Endodermal cell (in vitro differentiated cells): ENCODE data around the gene HACD2. TPM values are rescaled to one million over a fixed set of nuclear protein-coding genes. Genes with fewer than 3 reads are reported as not detected.

Experiments used
- DNase-seq: peaks from one replicate; pipeline ENCODE4 v3.0.0-alpha.2; 2017
- H3K27ac ChIP-seq: 2 replicates; pipeline ENCODE4 v1.5.1; 2013; ENCODE audit warnings: mild to moderate bottlenecking, low read depth, low read length, moderate library complexity
- H3K27me3 ChIP-seq: 2 replicates; pipeline ENCODE4 v1.6.1; 2013; ENCODE audit warnings: mild to moderate bottlenecking, low read length, moderate library complexity; ENCODE audit not compliant: insufficient read depth, control insufficient read depth, poor library complexity, severe bottlenecking
- H3K36me3 ChIP-seq: 2 replicates; pipeline ENCODE4 v1.7.0; 2013; ENCODE audit warnings: mild to moderate bottlenecking, low read length, moderate library complexity; ENCODE audit not compliant: control insufficient read depth, insufficient read depth
- H3K4me1 ChIP-seq: one replicate; pipeline ENCODE4 v1.7.0; 2013; ENCODE audit warnings: low read length; ENCODE audit not compliant: control insufficient read depth, insufficient read depth
- H3K4me3 ChIP-seq: 2 replicates; pipeline ENCODE4 v1.5.1; 2013; ENCODE audit warnings: mild to moderate bottlenecking, low read length, moderate library complexity
- H3K9ac ChIP-seq: 2 replicates; pipeline ENCODE4 v1.6.1; 2013; ENCODE audit warnings: mild to moderate bottlenecking, low read length, moderate library complexity; ENCODE audit not compliant: poor library complexity, severe bottlenecking; ENCODE audit errors: extremely low read depth
- H3K9me3 ChIP-seq: 2 replicates; pipeline ENCODE4 v1.6.1; 2013; ENCODE audit warnings: mild to moderate bottlenecking, low read length, moderate library complexity; ENCODE audit not compliant: control insufficient read depth
- H3K27ac Mint-ChIP-seq: 2 replicates; pipeline ENCODE4 v1.8.0; 2020; ENCODE audit warnings: mixed read lengths
- H3K27me3 Mint-ChIP-seq: 2 replicates; pipeline ENCODE4 v1.8.0; 2021; ENCODE audit warnings: mild to moderate bottlenecking, mixed read lengths; ENCODE audit not compliant: insufficient read depth
- H3K36me3 Mint-ChIP-seq: 2 replicates; pipeline ENCODE4 v1.8.0; 2020; ENCODE audit warnings: low read depth, mixed read lengths
- H3K4me1 Mint-ChIP-seq: 2 replicates; pipeline ENCODE4 v1.8.0; 2020; ENCODE audit warnings: mixed read lengths
- H3K4me3 Mint-ChIP-seq: 2 replicates; pipeline ENCODE4 v1.8.0; 2020; ENCODE audit warnings: mild to moderate bottlenecking, moderate library complexity, mixed read lengths
- H3K9me3 Mint-ChIP-seq: 2 replicates; pipeline ENCODE4 v1.8.0; 2020; ENCODE audit warnings: mild to moderate bottlenecking, mixed read lengths
- WGBS, 2 experiments: methylation state at CpG; one replicate each; pipeline versions ENCODE4 v1.1.5 to v1.1.7; 2013; ENCODE audit warnings: missing lambda C conversion rate in 2 of 2, mixed read lengths in 1 of 2; ENCODE audit not compliant: insufficient coverage in 1 of 2, insufficient read length in 1 of 2; 5-methylcytosine and 5-hydroxymethylcytosine counted together
- total RNA-seq, 2 donors: library from RNA; stranded (reverse); fragmentation: NEBNext Ultra II Directional in 1 of 2; extraction: Animal tissue kit (Norgen Biotek cat#: 25700) in 1 of 2; gene quantifications; 2 replicates in 1 of 2; 3 replicates in 1 of 2; pipeline ENCODE4 v1.2.1, GENCODE V29; 2021
- TF ChIP-seq, protein P1 (sequence below): fragments of 200-600 bp; sonication (generic); conservative IDR thresholded peaks from 2 replicates; pipeline ENCODE4 v1.5.0; 2021; ENCODE audit warnings: antibody characterized with exemption, mild to moderate bottlenecking

The HACD2 gene
- total RNA-seq, 2 donors from 2014 or later, result 32.5 to 48.7 TPM

- Mint-ChIP-seq H3K4me1 (peaks cover 38% of the 10 kb centered on the region), H3K27me3 (no peaks in the 10 kb centered on the region), H3K27ac (no peak overlapping the region), H3K9me3 (no peaks in the 10 kb centered on the region), H3K4me3 (no peak overlapping the region), H3K36me3 (no peaks in the 10 kb centered on the region)
- H3K9me3 ChIP-seq, result no peaks in the 10 kb centered on the region
- no peaks in the 10 kb centered on the region for H3K36me3 ChIP-seq
- no peak for DNase-seq
- WGBS, 2 experiments, result 88% methylated on average over 2 of the region's 2 CpGs; no CpG with 5 or more reads in 1 of the 2 experiments
- H3K9ac ChIP-seq, result no peak overlapping the region
- H3K27me3 ChIP-seq, result no peaks in the 10 kb centered on the region
- no peak overlapping the region for H3K27ac ChIP-seq
- TF ChIP-seq, protein P1, sequence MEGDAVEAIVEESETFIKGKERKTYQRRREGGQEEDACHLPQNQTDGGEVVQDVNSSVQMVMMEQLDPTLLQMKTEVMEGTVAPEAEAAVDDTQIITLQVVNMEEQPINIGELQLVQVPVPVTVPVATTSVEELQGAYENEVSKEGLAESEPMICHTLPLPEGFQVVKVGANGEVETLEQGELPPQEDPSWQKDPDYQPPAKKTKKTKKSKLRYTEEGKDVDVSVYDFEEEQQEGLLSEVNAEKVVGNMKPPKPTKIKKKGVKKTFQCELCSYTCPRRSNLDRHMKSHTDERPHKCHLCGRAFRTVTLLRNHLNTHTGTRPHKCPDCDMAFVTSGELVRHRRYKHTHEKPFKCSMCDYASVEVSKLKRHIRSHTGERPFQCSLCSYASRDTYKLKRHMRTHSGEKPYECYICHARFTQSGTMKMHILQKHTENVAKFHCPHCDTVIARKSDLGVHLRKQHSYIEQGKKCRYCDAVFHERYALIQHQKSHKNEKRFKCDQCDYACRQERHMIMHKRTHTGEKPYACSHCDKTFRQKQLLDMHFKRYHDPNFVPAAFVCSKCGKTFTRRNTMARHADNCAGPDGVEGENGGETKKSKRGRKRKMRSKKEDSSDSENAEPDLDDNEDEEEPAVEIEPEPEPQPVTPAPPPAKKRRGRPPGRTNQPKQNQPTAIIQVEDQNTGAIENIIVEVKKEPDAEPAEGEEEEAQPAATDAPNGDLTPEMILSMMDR, result no peak
- no peak overlapping the region for H3K4me3 ChIP-seq
- H3K4me1 ChIP-seq, result peaks cover 8% of the 10 kb centered on the region
Observed at GRCh38 chr3:123633530-123633929, 48.7 kb upstream of the HACD2 start.

GRCh38 chr3:123632161-123632655 lies 47.4 kb upstream of the HACD2 start:
- H3K27ac Mint-ChIP-seq, result peak overlapping the region; percentile 39
- DNase-seq, result no peak
- Histone ChIP-seq H3K4me1 (peaks cover 7% of the 10 kb centered on the region), H3K9ac (no peak overlapping the region), H3K4me3 (no peak overlapping the region), H3K27me3 (no peaks in the 10 kb centered on the region), H3K36me3 (no peaks in the 10 kb centered on the region), H3K9me3 (no peaks in the 10 kb centered on the region), H3K27ac (peak overlapping the region; percentile 22)
- TF ChIP-seq, protein P1, result no peak
- WGBS, 2 experiments, result 24 to 51% methylated on average over 4 to 6 of the region's 6 CpGs
- H3K4me1 Mint-ChIP-seq, result peaks cover 35% of the 10 kb centered on the region
- no peaks in the 10 kb centered on the region for H3K9me3 Mint-ChIP-seq
- H3K36me3 Mint-ChIP-seq, result no peaks in the 10 kb centered on the region
- H3K4me3 Mint-ChIP-seq, result no peak overlapping the region
- H3K27me3 Mint-ChIP-seq, result no peaks in the 10 kb centered on the region

DNA sequence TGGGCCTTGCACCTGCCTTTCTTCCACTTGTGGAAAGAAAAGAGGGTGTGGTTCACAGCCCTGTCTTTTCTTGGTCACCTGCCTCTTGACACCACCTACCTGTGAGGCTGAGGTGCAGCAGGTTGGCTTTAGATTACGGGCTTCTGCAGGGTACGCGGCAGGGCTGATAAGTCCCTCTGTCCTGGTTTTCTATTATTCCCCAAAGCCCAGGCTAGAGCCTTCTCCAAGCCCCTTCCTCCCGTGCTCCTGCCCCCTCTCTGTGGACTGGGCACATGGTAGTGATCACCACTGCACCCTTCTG lies 44.8 kb upstream of the HACD2 start:
- no peaks in the 10 kb centered on the region for H3K27me3 ChIP-seq
- TF ChIP-seq, protein P1, result peak; percentile 66
- H3K27ac Mint-ChIP-seq, result no peak overlapping the region
- no peak overlapping the region for H3K4me3 ChIP-seq
- no peak overlapping the region for H3K9ac ChIP-seq
- no peaks in the 10 kb centered on the region for H3K27me3 Mint-ChIP-seq
- H3K4me1 ChIP-seq, result no peaks in the 10 kb centered on the region
- DNase-seq, result peak; percentile 71
- no peak overlapping the region for H3K4me3 Mint-ChIP-seq
- H3K36me3 Mint-ChIP-seq, result peaks cover 6% of the 10 kb centered on the region
- H3K9me3 Mint-ChIP-seq, result no peaks in the 10 kb centered on the region
- 93 to 94% methylated on average over 2 to 4 of the region's 4 CpGs for WGBS, 2 experiments
- H3K36me3 ChIP-seq, result no peaks in the 10 kb centered on the region
- H3K4me1 Mint-ChIP-seq, result peaks cover 18% of the 10 kb centered on the region
- H3K27ac ChIP-seq, result no peak overlapping the region
- no peaks in the 10 kb centered on the region for H3K9me3 ChIP-seq
